Activated T-cell treated with anti-CD3 and anti-CD28 coated beads for 24 hours (primary cell): ENCODE results near the gene RAB36.
"Not testable (repeated sequence)": the region's sequence is repeated elsewhere in the genome, so short reads cannot be mapped to it uniquely, and the experiment has no call there.

Experiments
- DNase-seq: peaks from one replicate; pipeline ENCODE4 v3.0.0-alpha.2; 2020; ENCODE audit warnings: low read depth

RAB36 gene

GRCh38 chr22:23121000-23121421, 24.3 kb upstream of the RAB36 start:
- DNase-seq, result no peak

DNA sequence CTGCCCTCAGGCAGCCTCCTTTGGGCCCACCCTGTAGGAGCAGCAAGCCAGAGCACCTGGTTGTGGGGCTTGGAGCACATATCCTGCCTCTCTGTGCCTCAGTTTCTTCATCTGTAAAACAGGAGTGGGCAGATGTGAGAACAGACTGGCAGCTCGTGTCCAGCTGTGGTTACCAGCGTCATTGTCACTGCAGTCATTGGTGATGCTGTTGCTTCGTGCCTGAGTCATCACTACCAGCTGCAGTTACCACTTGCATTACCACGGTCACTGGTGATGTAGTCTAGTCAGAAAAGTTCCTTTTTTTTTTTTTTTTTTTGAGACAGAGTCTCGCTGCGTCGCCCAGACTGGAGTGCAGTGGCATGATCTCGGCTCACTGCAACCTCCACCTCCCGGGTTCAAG, 23.9 kb upstream of the RAB36 start:
- no peak for DNase-seq

GRCh38 chr22:23122216-23122957, 22.9 kb upstream of the RAB36 start:
- no peak for DNase-seq

DNA sequence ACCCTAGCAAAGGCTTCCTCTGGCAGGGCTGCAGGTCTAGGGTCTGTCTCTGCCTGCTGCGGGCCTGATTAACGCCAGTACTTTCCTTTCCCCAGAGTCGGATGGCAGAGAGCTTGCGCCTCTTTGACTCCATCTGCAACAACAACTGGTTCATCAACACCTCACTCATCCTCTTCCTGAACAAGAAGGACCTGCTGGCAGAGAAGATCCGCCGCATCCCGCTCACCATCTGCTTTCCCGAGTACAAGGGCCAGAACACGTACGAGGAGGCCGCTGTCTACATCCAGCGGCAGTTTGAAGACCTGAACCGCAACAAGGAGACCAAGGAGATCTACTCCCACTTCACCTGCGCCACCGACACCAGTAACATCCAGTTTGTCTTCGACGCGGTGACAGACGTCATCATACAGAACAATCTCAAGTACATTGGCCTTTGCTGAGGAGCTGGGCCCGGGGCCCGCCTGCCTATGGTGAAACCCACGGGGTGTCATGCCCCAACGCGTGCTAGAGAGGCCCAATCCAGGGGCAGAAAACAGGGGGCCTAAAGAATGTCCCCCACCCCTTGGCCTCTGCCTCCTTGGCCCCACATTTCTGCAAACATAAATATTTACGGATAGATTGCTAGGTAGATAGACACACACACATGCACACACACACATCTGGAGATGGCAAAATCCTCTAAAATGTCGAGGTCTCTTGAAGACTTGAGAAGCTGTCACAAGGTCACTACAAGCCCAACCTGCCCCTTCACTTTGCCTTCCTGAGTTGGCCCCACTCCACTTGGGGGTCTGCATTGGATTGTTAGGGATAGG, 22.1 kb upstream of the RAB36 start:
- DNase-seq, result no peak

- no peak for DNase-seq
Observed at GRCh38 chr22:23123804-23124254, 21.4 kb upstream of the RAB36 start.

- DNase-seq, result no peak
Observed at GRCh38 chr22:23124611-23125511, 20.4 kb upstream of the RAB36 start.

DNA sequence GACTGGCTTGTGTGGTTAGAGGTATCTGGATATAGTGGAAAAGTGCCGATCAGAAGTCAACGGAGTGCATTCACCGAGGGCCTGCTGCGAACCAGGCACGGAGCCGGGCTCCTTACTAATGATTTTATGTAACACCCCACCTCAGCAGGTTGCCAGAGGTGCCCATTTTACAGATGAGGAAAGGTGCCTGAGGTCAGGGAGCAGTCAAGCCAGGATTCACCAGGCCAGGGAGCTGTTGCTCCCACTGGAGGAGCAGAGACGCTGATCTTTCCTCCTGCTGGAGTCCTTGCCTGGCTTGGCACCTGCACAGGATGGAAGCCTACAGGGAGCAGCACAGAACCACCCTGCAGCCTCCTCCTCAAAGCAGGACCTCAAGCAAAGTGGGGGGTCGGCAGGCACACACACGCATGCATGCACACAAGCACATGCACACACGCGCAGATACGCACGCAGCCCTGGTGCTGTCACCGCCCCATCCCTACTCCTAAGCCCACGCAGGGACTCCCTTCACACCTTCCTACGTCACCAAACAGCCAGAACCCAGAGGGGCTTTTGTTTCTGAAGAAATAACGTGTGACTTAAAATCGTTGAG, 19.7 kb upstream of the RAB36 start:
- no peak for DNase-seq

DNA sequence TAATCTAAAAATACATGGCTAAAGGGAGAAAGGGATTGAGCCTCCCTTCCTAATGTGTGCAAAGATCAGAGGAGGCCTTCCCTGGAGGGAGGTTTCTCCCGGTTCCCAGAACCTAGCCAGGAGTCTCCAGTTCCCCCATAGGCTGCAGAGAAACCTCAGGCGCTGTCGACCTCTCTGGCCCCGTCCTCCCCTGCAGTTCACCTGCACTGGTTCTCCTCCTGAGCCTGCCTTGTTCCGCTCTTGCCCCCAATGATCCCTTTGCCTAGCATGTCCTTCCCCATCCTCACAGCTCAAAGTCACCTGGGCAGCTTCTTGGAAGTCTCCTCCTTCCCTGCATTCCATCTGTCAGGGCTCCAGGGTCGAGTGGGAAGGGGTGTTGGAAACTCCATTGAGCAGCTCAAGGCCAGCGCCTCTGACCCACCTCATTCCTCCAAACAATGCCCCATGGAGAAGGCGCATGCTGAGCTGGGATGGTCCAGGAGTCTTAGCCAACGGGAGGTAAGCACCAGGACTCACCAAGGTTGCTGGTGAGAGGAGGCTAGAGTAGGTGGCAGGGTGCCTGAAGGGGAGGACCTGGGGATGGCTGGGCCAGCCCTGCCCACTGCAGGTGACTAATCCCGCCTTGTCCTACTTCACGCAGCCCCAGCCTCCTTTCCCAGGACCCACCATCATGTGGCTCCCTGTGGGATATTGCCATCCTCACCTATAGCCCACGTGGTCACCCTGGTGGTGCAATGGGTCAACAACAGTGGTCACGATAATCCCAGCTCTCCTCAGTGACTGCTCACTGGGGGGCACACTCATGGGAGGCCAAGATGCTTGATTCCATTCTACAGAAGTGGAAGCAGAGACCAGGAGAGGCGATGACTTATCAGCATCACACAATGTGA, 18.9 kb upstream of the RAB36 start:
- no peak for DNase-seq

DNA sequence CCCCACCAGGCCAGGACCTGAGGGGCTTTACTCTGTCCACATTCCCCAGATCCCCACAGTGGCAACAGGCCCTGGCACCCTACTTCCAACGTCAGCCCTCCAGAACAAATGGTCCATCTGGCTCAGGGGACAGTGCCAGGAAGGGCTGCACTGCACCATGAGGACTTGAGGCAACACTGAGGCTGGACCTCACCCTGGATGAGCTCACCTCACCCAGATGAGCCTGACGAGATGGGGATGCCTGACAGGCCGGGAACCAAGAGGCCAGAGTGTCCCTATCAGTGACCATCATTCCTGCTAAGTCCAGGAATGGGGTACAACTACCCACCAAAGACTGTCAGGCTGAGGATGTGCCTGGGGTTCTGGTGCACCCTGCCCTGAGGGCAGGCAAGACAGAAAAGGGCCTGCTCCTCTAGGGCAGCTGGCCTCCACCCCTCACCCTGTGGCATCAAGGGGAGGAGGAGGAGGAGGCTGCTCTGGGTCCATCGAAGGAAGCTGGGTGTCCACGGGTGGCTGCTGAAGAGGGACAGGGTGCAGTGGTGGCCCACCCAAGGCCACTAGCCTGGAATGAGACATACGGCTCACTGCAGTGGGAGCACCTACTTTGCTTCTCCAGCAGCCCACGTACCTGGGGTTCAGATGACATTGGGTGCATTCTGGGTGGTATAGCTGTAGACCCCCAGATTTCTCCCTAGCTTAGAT, 18.1 kb upstream of the RAB36 start:
- no peak for DNase-seq

GRCh38 chr22:23127788-23128187, 17.5 kb upstream of the RAB36 start:
- DNase-seq, result no peak

DNA sequence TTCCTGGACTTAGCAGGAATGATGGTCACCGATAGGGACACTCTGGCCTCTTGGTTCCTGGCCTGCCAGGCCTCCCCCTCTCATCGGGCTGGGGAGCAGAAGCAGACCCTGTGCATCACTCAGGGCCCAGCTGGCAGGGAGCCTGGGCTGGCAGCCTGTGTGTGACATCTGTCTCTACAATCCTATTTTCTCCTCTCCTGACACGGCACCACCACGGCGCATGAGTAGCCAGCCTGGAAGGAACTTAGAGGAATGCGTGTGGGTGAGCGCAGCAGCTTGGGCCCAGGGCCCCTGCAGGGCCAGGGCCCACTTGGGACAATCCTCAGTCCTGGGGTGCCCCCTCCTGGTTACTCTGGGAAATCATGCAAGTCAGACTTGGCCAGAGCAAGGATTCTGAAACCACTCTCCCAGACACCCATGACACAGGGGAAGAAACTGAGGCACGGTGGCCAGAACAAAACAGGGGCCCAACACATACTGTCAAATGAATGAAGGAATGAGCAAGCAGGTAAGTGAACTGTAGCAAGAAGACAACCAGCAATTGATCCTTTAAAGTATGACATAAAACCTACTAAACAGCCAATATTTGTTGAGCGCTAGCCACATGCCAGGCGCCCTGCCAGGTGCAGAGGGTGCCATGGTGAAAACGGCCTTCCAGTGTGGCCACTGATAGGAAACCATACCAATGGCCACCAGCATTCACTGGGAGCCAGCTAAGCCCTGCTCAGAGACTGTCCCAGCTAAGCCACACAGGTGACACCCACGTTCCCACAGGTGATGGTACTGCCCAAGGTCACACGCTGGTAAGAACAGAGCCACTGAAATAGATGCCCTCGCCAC, 16.8 kb upstream of the RAB36 start:
- DNase-seq, result peak; percentile 63

DNA sequence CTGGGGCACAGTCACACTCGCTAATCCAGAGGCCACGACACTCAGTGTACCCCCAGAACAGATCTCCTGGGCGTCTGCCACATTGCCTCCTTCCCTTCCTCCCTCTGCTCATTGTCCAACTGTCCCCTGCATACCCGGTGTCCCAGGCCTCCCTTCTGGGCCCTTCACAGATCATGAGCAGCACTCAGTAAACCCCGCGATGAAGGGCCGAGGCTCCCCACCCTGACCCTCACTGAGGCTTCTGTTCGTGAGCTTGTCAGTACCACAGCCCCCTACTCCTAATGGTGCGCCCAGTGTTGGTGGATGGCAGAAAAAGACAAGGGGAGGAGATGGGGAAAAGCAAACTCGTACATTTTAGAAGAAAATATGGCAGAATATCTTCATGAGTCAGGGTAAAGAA, 16.1 kb upstream of the RAB36 start:
- DNase-seq, result no peak

GRCh38 chr22:23130697-23131096, 14.6 kb upstream of the RAB36 start:
- DNase-seq, result no peak

DNA sequence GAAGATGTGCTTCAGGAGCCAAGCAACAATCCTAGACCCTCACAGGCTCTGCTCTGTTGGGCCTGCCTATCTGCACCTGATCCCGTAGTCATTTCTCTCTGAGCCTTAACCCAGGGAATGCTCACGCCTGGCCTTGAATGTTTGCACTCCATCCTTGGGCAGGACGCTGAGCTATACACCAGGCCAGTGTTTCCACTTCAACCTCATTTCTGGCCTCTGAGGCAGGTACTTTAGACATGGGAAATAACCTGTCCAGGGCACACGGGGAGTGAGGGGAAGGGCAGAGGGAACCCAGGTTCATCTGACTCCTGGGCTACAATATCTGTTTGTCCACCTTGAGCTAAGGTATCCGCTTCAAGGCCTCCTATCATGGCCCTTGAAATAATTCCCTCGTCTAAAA, 13.3 kb upstream of the RAB36 start:
- no peak for DNase-seq

GRCh38 chr22:23132376-23133091, 12.7 kb upstream of the RAB36 start:
- no peak for DNase-seq

- DNase-seq, result no peak
Observed at GRCh38 chr22:23133922-23134321, 11.4 kb upstream of the RAB36 start.

GRCh38 chr22:23136991-23137390, 8.3 kb upstream of the RAB36 start:
- not testable (repeated sequence) for DNase-seq

GRCh38 chr22:23137468-23137867, 7.8 kb upstream of the RAB36 start:
- no peak for DNase-seq
